MM.1S (cell line): ENCODE results near the gene NEURL1.

ENCODE experiments used
- DNase-seq: peaks from one replicate; pipeline ENCODE4 v3.0.0-alpha.2; 2015
- H2AFZ ChIP-seq: fragments of 300-600 bp; sonication (generic); 2 replicates; pipeline ENCODE4 v1.6.0; 2016; ENCODE audit warnings: antibody characterized with exemption, low read length
- H3F3A ChIP-seq: fragments of 300-600 bp; sonication (generic); 2 replicates; pipeline ENCODE4 v1.6.1; 2016; ENCODE audit warnings: mild to moderate bottlenecking, antibody characterized with exemption, low read length, moderate library complexity, mixed read lengths; ENCODE audit not compliant: insufficient read depth
- H3K27ac ChIP-seq: fragments of 300-600 bp; sonication (generic); 2 replicates; pipeline ENCODE4 v1.5.1; 2016; ENCODE audit warnings: mild to moderate bottlenecking, low read length
- H3K27me3 ChIP-seq: fragments of 300-600 bp; sonication (generic); replicated peaks from 2 replicates; pipeline ENCODE4 v1.6.0; 2016; ENCODE audit warnings: low read length; ENCODE audit not compliant: insufficient read depth
- H3K36me3 ChIP-seq: fragments of 300-600 bp; sonication (generic); replicated peaks from 2 replicates; pipeline ENCODE4 v1.6.1; 2016; ENCODE audit warnings: mild to moderate bottlenecking, low read length, mixed read lengths; ENCODE audit not compliant: insufficient read depth
- H3K4me1 ChIP-seq: fragments of 300-600 bp; sonication (generic); 2 replicates; pipeline ENCODE4 v1.6.1; 2016; ENCODE audit warnings: low read length, mixed read lengths
- H3K4me2 ChIP-seq: fragments of 300-600 bp; sonication (generic); 2 replicates; pipeline ENCODE4 v1.6.0; 2016; ENCODE audit warnings: low read depth, low read length
- H3K4me3 ChIP-seq: fragments of 300-600 bp; sonication (generic); 2 replicates; pipeline ENCODE4 v1.5.1; 2016; ENCODE audit warnings: low read length, mixed read lengths
- H3K79me2 ChIP-seq: fragments of 300-600 bp; sonication (generic); 2 replicates; pipeline ENCODE4 v1.6.1; 2016; ENCODE audit warnings: mixed run types, low read length, mixed read lengths
- H3K9ac ChIP-seq: fragments of 300-600 bp; sonication (generic); 2 replicates; pipeline ENCODE4 v1.6.1; 2016; ENCODE audit warnings: low read length, mixed read lengths
- H3K9me2 ChIP-seq: fragments of 300-600 bp; sonication (generic); replicated peaks from 2 replicates; pipeline ENCODE4 v1.6.1; 2016; ENCODE audit warnings: mild to moderate bottlenecking, low read length, mixed read lengths; ENCODE audit not compliant: insufficient read depth
- H3K9me3 ChIP-seq: fragments of 300-600 bp; sonication (generic); replicated peaks from 2 replicates; pipeline ENCODE4 v1.6.1; 2016; ENCODE audit warnings: mild to moderate bottlenecking, low read length, mixed read lengths; ENCODE audit not compliant: insufficient read depth
- H4K20me1 ChIP-seq: fragments of 300-600 bp; sonication (generic); 2 replicates; pipeline ENCODE4 v1.6.1; 2016; ENCODE audit warnings: mild to moderate bottlenecking, low read length, moderate library complexity, mixed read lengths; ENCODE audit not compliant: insufficient read depth
- CTCF ChIP-seq: fragments of 300-600 bp; sonication (generic); IDR thresholded peaks from 2 replicates; pipeline ENCODE4 v1.5.1; 2016; ENCODE audit warnings: antibody characterized with exemption, low read length, mixed read lengths
- EZH2 ChIP-seq: fragments of 300-600 bp; sonication (generic); optimal IDR thresholded peaks from 2 replicates; pipeline ENCODE3; 2017; ENCODE audit warnings: low read depth, mild to moderate bottlenecking, antibody characterized with exemption, low read length, mixed read lengths
- EZH2phosphoT487 ChIP-seq: fragments of 300-600 bp; sonication (generic); IDR thresholded peaks from 2 replicates; pipeline ENCODE4 v1.6.1; 2018; ENCODE audit warnings: antibody characterized with exemption, low read length

The NEURL1 gene

GRCh38 chr10:103638948-103639347 lies 145.4 kb downstream of the NEURL1 start:
- Histone ChIP-seq H3K4me1 (no peaks in the 10 kb centered on the region), H3K9me3 (no peaks in the 10 kb centered on the region), H3K9me2 (no peaks in the 10 kb centered on the region), H2AFZ (no peak overlapping the region), H3K4me3 (no peak overlapping the region), H3K27me3 (no peaks in the 10 kb centered on the region), H3K79me2 (no peaks in the 10 kb centered on the region), H3F3A (no peaks in the 10 kb centered on the region), H3K27ac (no peak overlapping the region), H4K20me1 (no peaks in the 10 kb centered on the region), H3K9ac (no peak overlapping the region), H3K4me2 (no peak overlapping the region), H3K36me3 (no peaks in the 10 kb centered on the region)
- no peak for DNase-seq
- no peak for TF ChIP-seq EZH2
- no peak for TF ChIP-seq CTCF
- no peak for TF ChIP-seq EZH2phosphoT487

- no peak overlapping the region for H3K27ac ChIP-seq
- no peaks in the 10 kb centered on the region for H3K79me2 ChIP-seq
- no peaks in the 10 kb centered on the region for H3K9me3 ChIP-seq
- no peaks in the 10 kb centered on the region for H3K27me3 ChIP-seq
- no peaks in the 10 kb centered on the region for H4K20me1 ChIP-seq
- no peak overlapping the region for H3K4me3 ChIP-seq
- H3K9me2 ChIP-seq: no peaks in the 10 kb centered on the region
- DNase-seq: no peak
- H3F3A ChIP-seq: no peaks in the 10 kb centered on the region
- H2AFZ ChIP-seq: no peak overlapping the region
- no peak overlapping the region for H3K4me2 ChIP-seq
- H3K9ac ChIP-seq: no peak overlapping the region
- TF ChIP-seq CTCF (no peak), EZH2 (no peak), EZH2phosphoT487 (no peak)
- no peaks in the 10 kb centered on the region for H3K36me3 ChIP-seq
- H3K4me1 ChIP-seq: no peaks in the 10 kb centered on the region
Observed at GRCh38 chr10:103640436-103641181, 147.1 kb downstream of the NEURL1 start.

- H3K4me1 ChIP-seq: no peaks in the 10 kb centered on the region
- H2AFZ ChIP-seq: no peak overlapping the region
- no peak overlapping the region for H3K4me3 ChIP-seq
- H3K79me2 ChIP-seq: no peaks in the 10 kb centered on the region
- H3K9ac ChIP-seq: no peak overlapping the region
- H3K36me3 ChIP-seq: no peaks in the 10 kb centered on the region
- no peaks in the 10 kb centered on the region for H3K9me2 ChIP-seq
- H3K9me3 ChIP-seq: no peaks in the 10 kb centered on the region
- DNase-seq: no peak
- H4K20me1 ChIP-seq: no peaks in the 10 kb centered on the region
- no peaks in the 10 kb centered on the region for H3F3A ChIP-seq
- H3K27me3 ChIP-seq: no peaks in the 10 kb centered on the region
- H3K27ac ChIP-seq: no peak overlapping the region
- no peak overlapping the region for H3K4me2 ChIP-seq
- TF ChIP-seq EZH2 (no peak), CTCF (no peak), EZH2phosphoT487 (no peak)
Observed at GRCh38 chr10:103641326-103641725, 147.8 kb downstream of the NEURL1 start.
